ENCODE results near the gene BRPF3.
"Not testable (repeated sequence)": the region's sequence is repeated elsewhere in the genome, so short reads cannot be mapped to it uniquely, and the experiment has no call there.

The BRPF3 gene

DNA sequence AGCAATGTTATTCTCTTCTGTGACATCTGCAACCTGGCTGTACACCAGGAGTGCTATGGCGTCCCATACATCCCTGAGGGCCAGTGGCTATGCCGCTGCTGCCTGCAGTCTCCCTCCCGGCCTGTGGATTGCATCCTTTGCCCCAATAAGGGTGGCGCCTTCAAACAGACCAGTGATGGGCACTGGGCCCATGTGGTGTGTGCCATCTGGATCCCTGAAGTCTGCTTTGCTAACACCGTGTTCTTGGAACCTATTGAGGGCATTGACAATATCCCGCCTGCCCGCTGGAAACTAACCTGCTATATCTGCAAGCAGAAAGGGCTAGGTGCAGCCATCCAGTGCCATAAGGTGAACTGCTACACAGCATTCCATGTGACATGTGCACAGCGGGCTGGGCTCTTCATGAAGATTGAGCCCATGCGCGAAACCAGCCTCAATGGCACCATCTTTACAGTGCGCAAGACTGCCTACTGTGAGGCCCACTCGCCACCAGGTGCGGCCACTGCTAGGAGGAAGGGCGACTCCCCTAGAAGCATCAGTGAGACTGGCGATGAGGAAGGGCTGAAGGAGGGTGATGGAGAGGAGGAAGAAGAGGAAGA lies 4.6 kb downstream of the BRPF3 start:
- no peak for DNase-seq

DNA sequence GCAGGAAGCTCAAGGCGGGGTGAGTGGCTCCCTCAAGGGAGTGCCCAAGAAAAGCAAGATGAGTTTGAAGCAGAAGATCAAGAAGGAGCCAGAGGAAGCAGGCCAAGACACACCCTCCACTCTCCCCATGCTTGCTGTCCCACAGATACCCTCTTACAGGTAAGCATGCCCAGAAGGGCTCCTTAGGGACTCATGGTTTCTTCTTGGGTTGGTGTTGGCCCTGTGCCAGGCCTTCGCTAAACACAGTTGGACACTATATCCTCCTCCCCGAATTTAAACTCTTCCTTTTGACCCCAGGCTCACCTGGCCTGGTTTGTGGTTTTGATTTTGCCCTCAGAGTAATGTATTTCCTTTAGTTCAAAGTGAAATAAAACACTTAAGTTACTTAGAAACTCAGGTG lies 5.1 kb downstream of the BRPF3 start:
- DNase-seq, result no peak

DNA sequence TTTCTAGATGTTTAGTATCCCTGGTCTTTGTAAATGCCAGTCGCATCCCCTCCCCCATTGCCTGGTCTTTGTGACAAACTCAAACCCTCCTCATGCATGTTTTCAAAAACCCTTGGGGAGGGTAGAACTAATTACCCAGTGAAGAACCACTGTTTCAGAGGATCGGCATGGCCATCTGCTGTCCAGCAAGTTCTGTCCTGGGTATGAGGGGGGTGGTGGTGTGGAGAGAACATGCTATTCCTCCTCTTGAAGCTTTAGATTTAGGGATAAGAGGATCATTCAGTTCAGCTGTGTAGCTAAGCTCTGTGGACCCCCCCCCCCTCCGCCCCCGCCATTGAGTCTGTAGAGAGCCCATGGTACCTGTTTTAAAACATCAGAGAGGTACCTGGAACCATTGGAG lies 5.6 kb downstream of the BRPF3 start:
- DNase-seq, result no peak

DNA sequence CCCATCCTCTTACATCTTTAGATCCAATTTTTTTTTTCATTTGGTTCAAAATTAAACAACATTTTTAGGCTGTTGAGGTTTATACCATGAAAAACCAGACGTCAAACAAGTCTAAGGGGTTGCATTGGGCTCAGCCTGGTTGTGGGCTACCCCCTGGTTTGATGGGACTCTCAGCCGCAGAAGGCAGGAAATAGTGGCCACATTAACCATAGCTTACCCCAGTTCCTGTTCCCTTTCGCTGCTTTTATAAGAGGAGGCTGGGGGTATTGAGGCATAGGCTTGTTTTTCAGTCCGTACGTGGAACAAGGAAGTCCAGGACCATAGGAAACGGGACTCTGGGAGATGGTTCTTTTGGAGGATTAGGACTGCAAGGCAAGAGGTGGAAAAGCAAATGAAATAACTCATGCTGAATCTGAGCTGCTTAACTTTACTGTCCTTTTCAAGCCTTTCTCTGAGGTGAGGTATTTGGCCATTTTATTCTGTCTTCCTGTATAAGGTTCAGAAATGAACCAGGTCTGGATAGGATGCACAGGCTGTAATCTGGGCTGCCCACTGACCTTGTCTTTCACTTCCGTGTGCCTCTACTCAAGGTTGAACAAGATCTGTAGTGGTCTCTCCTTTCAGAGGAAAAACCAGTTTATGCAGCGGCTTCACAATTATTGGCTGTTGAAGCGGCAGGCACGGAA lies 7.7 kb downstream of the BRPF3 start:
- no peak for DNase-seq

DNA sequence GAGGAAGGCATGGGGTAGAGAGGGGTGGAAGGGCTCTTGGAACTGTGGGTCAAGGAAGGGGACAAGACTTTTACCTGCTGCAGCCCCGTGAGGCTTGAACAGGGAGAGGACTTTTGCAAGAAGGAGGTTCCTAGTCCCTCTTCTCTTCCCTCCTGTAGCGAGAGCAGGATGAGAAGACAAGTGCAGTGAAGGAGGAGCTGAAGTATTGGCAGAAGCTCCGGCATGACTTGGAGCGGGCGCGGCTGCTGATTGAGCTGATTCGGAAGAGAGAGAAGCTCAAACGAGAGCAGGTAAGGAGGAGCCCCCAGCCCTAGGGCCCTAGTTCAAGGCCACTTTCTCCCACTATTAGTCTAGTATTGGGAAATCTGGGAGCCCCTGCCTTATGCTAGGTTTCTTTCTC lies 10.6 kb downstream of the BRPF3 start:
- DNase-seq, result no peak

DNA sequence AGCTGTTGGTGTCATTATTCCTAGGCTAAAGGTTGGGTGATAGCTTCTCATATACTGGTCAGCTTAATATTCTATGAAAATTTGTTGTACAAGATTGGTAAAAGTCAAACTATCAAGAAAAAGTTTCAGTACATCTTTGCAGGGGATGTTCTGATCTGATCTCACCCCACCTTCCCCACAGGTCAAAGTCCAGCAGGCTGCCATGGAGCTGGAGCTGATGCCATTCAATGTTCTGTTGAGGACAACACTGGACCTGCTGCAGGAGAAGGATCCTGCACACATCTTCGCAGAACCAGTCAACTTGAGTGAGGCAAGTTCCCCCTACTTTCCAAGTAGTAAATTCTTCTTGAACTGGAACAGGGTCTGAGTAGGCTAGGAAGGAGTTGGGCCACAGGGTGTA lies 13.1 kb downstream of the BRPF3 start:
- no peak for DNase-seq

DNA sequence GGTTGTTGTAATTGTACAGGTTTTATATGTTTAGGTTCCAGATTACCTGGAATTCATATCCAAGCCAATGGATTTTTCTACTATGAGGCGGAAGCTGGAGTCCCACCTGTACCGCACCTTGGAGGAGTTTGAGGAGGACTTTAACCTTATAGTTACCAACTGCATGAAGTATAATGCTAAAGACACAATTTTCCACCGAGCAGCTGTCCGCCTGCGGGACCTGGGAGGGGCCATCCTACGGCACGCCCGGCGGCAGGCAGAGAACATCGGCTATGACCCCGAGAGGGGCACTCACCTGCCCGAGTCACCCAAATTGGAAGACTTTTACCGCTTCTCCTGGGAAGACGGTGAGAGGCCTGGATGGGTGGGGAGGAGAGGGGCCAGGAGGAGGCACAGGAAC lies 13.6 kb downstream of the BRPF3 start:
- DNase-seq, result no peak

DNA sequence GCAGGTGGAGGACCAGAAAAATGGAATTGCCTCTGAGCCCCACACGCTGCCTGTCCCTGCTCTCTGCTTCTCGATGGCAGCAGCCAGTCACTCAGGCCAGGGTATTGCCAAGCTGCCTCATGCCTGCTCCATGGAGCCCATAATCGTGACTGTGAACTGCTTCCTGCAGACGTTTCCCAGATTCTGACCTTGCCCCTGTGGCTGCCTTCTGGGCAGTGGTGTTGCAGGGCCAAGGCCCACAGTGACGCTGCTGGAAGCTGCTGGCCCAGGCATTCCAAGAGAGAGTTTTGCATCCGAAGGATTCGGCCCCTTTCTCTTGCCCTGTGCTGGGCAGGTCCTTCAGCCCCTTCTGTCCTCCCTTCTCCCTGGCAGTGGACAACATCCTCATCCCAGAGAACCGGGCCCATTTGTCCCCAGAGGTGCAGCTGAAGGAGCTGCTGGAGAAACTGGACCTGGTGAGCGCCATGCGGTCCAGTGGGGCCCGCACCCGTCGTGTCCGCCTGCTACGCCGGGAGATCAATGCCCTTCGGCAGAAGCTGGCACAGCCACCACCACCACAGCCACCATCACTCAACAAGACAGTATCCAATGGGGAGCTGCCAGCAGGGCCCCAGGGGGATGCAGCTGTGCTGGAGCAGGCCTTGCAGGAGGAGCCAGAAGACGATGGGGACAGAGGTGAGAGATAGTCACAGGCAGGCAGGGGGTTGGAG lies 14.5 kb downstream of the BRPF3 start:
- DNase-seq, result no peak

DNA sequence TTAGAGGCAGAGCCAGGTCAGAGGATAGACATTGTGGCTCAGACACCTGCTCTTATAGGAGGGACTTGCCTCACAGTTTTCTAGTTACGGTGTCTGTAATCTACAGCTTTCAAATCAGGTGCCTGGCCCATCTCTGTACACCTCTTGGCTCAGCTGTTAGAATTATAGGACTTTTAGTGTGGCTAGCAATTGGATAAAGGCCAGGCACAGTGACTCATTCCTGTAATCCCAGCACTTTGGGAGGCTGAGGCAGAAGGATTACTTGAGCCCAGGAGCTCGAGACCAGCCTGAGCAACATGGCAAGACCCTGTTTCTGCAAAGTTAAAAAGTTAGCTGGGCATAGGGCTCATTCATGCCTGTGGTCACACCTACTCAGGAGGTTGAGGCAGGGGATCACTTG lies 20.0 kb downstream of the BRPF3 start:
- DNase-seq, result no peak

DNA sequence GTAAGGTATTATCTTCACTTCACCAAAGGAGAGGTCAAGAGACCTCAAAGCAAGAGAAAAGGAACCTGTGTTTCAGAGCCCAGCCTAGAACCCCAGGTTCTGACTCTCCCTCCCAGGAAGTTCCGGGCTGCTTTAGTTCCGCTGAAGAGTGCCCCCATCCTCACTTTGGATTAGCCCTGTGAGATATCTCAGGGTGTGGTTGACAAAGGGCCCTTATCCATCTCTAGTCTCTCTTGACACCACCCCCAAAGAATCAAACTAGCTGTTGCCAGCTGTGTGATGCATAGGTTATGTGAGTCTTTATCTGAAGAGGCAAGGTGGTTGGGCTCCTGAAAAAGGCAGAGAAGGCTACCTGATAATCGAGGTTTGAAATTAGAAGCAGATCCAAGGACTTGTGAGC lies 20.6 kb downstream of the BRPF3 start:
- no peak for DNase-seq

DNA sequence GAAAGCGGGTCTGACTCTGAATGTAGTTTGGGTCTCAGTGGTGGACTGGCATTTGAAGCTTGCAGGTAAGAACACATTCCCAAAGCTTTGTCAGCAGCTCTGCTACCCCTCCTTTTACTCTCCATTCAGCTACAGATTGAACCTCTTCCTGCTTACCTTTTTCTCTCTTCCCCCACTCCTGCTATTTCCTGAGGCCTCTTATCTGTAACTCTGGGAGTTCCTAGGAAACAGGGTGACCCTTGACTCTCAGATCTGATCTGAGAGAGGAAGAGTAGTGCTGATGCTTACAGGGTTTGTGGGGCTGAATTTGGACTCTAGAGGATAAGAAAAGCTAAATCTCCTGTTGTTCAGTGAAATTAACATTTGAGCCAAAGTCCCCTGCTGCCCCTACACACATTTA lies 21.4 kb downstream of the BRPF3 start:
- DNase-seq, result no peak

DNA sequence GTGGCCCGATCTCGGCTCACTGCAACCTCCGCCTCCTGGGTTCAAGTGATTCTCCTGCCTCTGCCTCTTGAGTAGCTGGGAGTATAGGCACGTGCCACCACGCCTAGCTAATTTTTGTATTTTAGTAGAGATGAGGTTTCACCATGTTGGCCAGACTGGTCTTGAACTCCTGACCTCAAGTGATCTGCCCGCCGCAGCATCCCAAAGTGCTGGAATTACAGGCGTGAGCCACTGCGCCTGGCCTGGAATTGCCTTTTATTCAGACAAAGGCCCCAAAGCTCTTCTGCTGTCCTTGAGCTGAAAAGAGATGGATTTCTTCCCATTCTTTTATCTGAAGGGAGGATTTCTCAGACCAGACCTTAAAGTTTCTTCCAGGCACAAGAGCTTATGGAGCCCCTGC lies 22.0 kb downstream of the BRPF3 start:
- not testable (repeated sequence) for DNase-seq

DNA sequence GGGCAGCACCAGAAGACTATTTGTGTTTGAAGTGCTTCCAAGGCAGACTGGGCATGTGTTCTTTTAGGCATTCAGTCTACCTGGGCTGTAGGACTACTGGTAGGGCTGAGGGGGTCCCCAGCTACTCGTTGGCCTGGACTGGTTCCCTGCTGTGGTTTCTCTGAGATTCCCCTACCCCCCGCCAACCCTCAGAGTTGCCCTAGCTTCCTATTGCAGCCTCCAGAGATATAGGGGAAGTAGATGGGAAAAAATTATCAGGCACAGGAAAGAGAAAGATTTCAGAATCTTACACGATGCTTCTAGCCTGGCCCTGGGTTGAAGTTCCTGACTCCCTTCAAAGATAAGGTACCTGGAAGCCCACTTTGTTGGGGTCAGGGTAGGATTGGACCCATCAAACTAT lies 22.5 kb downstream of the BRPF3 start:
- DNase-seq, result no peak

DNA sequence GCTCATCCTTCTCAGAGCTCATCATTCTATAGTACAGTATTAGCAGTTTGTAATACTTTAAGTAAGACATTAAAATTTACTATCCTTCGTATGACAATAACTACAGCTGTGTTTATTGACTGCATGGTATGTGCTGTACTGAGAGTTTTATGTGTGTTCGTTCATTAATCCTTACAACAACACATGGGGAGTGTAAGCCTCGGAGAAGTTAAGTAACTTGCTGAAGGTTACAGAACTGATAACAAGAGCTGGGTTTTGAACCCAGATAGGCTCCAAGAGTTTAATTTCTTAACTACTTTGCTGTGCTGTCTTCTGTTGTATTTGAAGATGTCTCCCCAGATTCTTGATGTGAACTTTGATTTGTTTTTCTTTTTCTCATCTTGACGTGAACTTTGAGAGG lies 23.7 kb downstream of the BRPF3 start:
- no peak for DNase-seq

DNA sequence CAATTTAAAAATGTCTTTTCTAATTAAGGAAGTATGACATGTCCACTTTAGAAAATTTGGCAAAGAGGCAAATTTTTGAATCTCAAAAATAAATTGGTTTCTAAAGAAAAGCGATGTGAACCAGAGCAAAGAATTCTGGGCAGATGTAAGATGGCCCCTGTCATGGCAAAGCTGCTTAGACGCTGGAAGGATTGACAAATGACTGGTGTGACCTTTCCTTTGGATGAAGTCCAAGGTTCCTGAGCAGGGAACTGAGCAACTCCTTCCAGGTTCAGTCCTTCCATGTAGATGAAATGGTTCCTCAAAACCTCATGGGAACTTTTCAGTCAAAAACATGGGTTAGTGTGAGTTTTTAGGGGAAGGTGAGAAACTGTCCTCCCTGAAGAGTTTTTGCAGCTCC lies 25.1 kb downstream of the BRPF3 start:
- no peak for DNase-seq

DNA sequence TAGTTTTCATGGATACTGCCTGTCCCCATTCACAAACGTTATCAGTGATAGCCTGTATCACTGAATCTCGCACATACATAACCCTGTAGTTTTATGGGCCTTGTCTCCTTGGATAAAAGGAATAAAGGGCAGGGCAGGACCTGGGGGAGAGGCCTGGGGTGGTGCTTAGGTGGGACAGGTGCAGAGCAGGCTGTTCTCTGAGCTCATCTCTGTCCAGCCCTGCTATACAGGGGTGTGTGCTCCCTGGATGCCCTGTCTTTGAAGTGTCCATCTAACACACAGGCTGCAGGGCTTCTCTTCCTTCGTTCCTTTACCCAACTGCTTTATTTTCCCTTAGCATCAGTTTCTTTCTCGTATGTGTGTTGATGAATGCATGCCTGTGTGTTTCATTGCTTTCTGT lies 26.4 kb downstream of the BRPF3 start:
- DNase-seq, result no peak

DNA sequence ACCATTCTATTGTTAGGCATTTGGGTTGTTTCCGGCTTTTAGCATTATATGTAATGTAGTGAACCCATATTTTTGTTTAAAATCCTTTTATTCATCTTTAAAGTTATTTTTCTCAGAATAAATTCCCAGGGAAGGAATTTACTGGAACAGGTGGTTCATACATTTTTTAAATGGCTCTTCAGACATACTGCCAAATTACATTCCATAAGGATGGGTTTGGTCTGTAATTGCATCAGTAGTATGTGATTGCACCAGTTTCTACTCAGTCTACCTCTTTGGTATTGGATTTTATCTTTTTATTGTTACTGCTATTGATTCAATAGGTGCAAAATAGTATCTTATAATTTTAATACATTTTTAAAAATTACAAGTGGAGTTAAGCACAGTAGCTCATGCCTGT lies 27.2 kb downstream of the BRPF3 start:
- no peak for DNase-seq

DNA sequence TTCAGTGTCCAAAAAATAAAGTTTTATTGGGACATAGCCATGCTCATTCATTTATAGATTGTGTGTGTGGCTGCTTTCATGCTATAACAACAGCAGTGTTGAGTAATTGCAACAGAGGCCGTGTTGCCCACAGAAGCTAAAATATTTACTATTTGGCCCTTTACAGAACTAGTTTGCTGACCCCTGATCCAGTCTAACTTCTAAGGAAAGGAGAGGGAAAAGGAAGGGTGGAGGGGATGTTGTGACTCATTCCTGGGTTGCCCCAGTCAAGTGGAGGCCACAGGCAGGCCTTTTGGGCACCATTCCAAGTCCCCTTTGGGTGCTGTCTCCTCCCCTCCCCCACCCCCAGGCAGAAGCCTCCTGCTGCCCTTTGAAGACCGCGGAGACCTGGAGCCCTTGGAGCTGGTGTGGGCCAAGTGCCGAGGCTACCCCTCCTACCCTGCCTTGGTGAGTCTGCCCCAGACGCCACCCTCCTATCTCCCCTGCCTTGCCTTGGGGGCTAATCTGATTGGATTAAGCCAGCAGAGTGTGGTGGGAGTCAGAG lies 28.4 kb downstream of the BRPF3 start:
- no peak for DNase-seq

DNA sequence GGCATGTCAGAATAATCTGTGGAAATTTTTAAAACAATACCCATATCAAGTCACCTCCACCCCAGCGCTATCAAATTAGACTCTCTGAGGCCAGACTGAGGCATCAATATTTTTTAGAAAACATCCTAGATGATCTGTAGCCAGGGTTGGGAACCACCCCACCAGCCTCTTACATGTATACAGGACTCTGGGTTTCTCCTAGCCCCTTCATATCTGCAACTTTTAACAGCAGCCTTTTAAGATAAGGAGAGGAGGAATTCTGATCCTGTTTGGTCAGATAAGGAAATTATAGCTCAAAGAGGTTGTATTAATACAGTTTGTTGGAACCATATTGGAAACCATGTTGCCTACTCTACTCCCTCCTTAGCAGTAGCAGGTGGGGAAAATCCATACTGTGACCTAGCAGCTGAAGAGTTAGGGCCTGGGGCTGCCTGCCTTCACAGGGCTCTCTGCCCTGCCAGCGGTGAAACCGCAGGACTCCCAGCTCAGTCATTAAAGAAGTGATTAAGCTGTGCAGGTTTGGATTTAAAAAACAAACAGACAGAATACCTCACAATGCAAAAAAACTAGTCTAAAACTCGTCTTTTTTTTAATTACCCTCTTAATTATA lies 30.0 kb downstream of the BRPF3 start:
- no peak for DNase-seq

DNA sequence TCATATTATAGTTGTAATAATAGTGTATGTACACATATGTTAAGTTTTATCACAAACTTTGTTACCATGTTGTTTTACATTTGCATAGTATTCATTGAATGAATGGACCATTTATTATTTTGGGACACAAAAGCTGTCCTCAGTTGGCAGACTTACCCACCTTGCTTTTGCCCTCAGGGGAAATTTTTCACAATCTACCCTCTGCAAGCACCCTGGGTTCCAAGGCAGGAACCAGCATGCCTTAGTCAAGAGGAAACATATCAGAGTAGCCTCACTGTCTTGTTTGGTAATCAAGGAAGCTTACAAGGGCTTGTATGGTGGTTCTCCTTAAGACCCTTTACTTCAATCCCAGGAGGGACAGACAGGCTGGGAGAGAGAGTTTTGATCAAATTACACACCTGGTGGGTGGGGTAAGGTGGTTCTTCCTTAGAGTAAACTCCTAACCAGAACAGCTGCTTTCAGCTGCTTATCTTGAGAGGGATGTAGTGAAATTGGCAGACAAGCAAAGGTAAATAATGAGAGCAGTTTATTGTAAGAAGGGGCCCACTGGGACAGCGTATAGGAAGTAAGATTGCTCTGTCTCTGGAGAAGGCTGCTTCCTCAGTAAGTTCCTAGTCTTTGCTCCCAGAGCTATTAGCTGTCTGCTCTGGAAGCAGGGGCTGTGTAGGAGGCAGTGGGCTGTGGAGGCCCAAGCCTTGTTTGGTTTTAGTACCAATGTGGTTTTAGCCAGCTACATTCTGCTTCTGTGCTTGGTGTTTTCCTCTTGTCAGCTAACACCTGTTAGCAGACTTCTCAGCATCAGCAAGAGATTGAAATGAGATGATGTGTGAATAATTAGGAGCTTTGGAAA lies 31.1 kb downstream of the BRPF3 start:
- DNase-seq, result no peak

DNA sequence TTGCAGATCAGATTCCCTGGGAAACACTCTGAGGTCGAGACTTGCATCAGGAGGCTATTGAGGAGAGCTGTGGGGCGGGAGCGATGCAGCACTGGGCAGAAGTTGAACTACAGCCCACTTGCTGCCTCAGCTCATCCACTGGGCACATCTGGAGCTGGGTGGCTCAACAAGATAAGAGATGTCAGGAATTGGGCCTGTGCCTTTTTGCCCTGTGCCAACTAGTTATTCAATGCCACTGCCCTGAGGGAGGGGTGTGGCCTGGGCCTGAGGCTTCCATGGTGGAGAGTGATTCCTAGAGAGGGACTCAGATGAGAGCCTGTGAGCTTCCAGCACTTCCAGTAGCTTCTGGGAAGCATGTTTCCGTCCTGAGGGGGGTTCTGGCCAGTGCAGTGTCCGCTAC lies 32.7 kb downstream of the BRPF3 start:
- DNase-seq, result no peak

DNA sequence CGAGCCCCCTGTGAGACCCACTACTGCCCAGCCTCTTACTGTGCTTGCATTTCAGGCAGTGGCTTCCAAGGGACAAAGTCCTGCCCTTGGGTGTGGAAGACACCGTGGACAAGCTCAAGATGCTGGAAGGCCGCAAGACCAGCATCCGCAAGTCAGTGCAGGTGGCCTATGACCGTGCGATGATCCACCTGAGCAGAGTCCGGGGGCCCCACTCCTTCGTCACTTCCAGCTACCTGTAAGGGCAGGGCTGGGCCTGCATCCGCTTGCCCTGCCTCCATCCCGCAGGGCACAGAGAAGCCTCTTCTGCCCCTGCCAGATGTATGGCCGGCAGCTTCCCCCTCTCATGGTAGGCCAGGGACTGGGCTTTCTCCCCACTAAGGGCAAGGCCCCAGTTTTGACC lies 33.8 kb downstream of the BRPF3 start:
- no peak for DNase-seq

DNA sequence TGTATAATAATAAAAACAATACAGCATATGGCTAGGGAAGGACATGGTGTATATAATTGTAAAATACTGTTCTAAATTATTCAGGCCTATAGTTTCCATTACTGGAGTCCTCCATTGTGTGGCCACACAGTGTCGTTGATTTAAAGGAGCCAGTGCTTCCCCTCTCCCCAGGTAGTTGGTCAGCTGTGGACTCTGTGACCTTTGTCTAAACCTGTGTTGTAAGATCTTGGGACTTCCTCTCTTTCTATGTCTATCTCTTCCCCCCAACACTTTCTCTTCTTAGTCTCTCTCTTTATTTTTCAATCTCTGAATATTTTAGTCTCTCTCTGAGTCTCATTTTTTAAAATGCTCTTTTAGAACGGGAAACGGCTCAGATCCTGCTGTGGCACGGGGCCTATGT lies 35.6 kb downstream of the BRPF3 start:
- no peak for DNase-seq

Measured in hippocampal formation (tissue), 2 donors.